Thymus (tissue), 11 donors: Measurements from ENCODE around the gene DVL3. TPM values are rescaled to one million over a fixed set of nuclear protein-coding genes. Genes with fewer than 3 reads are reported as not detected.

Experiments
- DNase-seq, 9 donors: peaks; one replicate each; pipeline ENCODE4 v3.0.0-alpha.2; 2013; ENCODE audit warnings: low spot score in 9 of 9, low read depth in 6 of 9, missing footprints in 1 of 9
- H3K27ac ChIP-seq, 2 donors: one replicate each; pipeline ENCODE4 v1.5.1; 2013; ENCODE audit warnings: control low read depth in 1 of 2, low read depth in 1 of 2, low read length in 1 of 2, mild to moderate bottlenecking in 1 of 2, moderate library complexity in 1 of 2
- H3K27me3 ChIP-seq, 2 donors: one replicate each; pipeline ENCODE4 v1.5.1; 2013; ENCODE audit warnings: low read length in 1 of 2; ENCODE audit not compliant: control insufficient read depth in 2 of 2, insufficient read depth in 1 of 2
- H3K36me3 ChIP-seq, 2 donors: one replicate each; pipeline ENCODE4 v1.5.1; 2013; ENCODE audit warnings: low read length in 1 of 2, mild to moderate bottlenecking in 1 of 2, moderate library complexity in 1 of 2; ENCODE audit not compliant: control insufficient read depth in 2 of 2, insufficient read depth in 2 of 2
- H3K4me1 ChIP-seq, 2 donors: one replicate each; pipeline ENCODE4 v1.5.1; 2013; ENCODE audit warnings: low read length in 2 of 2; ENCODE audit not compliant: control insufficient read depth in 2 of 2, insufficient read depth in 2 of 2
- H3K4me3 ChIP-seq, 2 donors: one replicate each; pipeline ENCODE4 v1.5.1; 2013; ENCODE audit warnings: low read length in 2 of 2, control low read depth in 1 of 2, mild to moderate bottlenecking in 1 of 2
- H3K9me3 ChIP-seq, 2 donors: one replicate each; pipeline ENCODE4 v1.5.1; 2013; ENCODE audit warnings: low read length in 1 of 2, mild to moderate bottlenecking in 1 of 2; ENCODE audit not compliant: control insufficient read depth in 2 of 2, insufficient read depth in 1 of 2
- WGBS: extraction: QIAGEN DNeasy Blood & Tissue Kit; methylation state at CpG from one replicate; pipeline ENCODE4 v1.1.7; 2013; 5-methylcytosine and 5-hydroxymethylcytosine counted together
- polyA plus RNA-seq: library from polyadenylated mRNA; stranded (reverse); fragments of 200-250 nt; gene quantifications from one replicate; pipeline ENCODE4 v1.2.3, GENCODE V29; 2013
- total RNA-seq: library from RNA; stranded (reverse); fragments of 120-200 nt; gene quantifications from one replicate; pipeline ENCODE4 v1.2.4, GENCODE V29; 2013
- donor health status: healthy.

The DVL3 gene
- total and polyA plus RNA-seq, 2 donors, result 12.0 to 26.0 TPM

GRCh38 chr3:184133840-184134745, 21.1 kb upstream of the DVL3 start:
- H3K36me3 ChIP-seq, result peaks cover 0 to 5% of the 10 kb centered on the region in 2 donors
- H3K4me3 ChIP-seq, result peak overlapping the region; percentile 89 to 99
- DNase-seq, result peak in 4 of 9 donors; percentile 15 to 66 (median 29)
- no peaks in the 10 kb centered on the region for H3K9me3 ChIP-seq
- peaks cover 16 to 21% of the 10 kb centered on the region in 2 donors for H3K4me1 ChIP-seq
- H3K27me3 ChIP-seq, result no peaks in the 10 kb centered on the region
- 3% methylated on average over 37 of the region's 37 CpGs for WGBS
- H3K27ac ChIP-seq, result peak overlapping the region; percentile 88 to 96

GRCh38 chr3:184134746-184135148, 20.4 kb upstream of the DVL3 start:
- H3K4me3 ChIP-seq, result peak overlapping the region; percentile 89 to 99
- peaks cover 16 to 21% of the 10 kb centered on the region in 2 donors for H3K4me1 ChIP-seq
- DNase-seq, result peak in 1 of 9 donors; percentile 53
- H3K36me3 ChIP-seq, result peaks cover 0 to 8% of the 10 kb centered on the region in 2 donors
- no peaks in the 10 kb centered on the region for H3K9me3 ChIP-seq
- peak overlapping the region; percentile 88 to 96 for H3K27ac ChIP-seq
- under 1% methylated on average over 21 of the region's 21 CpGs for WGBS
- H3K27me3 ChIP-seq, result no peaks in the 10 kb centered on the region

GRCh38 chr3:184135149-184135910, 19.8 kb upstream of the DVL3 start, which contains the start of gene EIF2B5:
Gene EIF2B5 (plus strand): TSS chr3:184135358. CDS start chr3:184135386, 28 bp downstream.
- DNase-seq, result peak; percentile 74 to 95 (median 87)
- WGBS, result under 1% methylated on average over 56 of the region's 56 CpGs
- peak within 1 kb of the TSS; percentile 88 to 96 for H3K27ac ChIP-seq

GRCh38 chr3:184135911-184136260, 19.3 kb upstream of the DVL3 start:
- DNase-seq, result no peak
- Histone ChIP-seq H3K4me1 (peaks cover 16 to 21% of the 10 kb centered on the region in 2 donors), H3K4me3 (peak overlapping the region; percentile 89 to 99), H3K27ac (peak overlapping the region; percentile 88 to 96), H3K9me3 (no peaks in the 10 kb centered on the region), H3K36me3 (peaks cover 6 to 19% of the 10 kb centered on the region in 2 donors), H3K27me3 (no peaks in the 10 kb centered on the region)
- WGBS, result 9% methylated on average over 9 of the region's 9 CpGs

More at GRCh38 chr3:184135149-184135910, 19.8 kb upstream of the DVL3 start, which contains the start of gene EIF2B5:
- H3K4me3 ChIP-seq, result peak within 1 kb of the TSS; percentile 89 to 99
- H3K27me3 ChIP-seq, result no peaks in the 10 kb centered on the region
- peaks cover 16 to 21% of the 10 kb centered on the region in 2 donors for H3K4me1 ChIP-seq
- H3K36me3 ChIP-seq, result peaks cover 3 to 14% of the 10 kb centered on the region in 2 donors
- H3K9me3 ChIP-seq, result no peaks in the 10 kb centered on the region

GRCh38 chr3:184140436-184140835, 14.7 kb upstream of the DVL3 start:
- DNase-seq, result no peak
- no peaks in the 10 kb centered on the region for H3K27me3 ChIP-seq
- WGBS, result 96% methylated on average over 10 of the region's 10 CpGs
- peaks cover 50 to 65% of the 10 kb centered on the region in 2 donors for H3K36me3 ChIP-seq
- H3K4me1 ChIP-seq, result peaks cover 13% of the 10 kb centered on the region in 2 donors
- no peak overlapping the region for H3K27ac ChIP-seq
- no peaks in the 10 kb centered on the region for H3K9me3 ChIP-seq
- H3K4me3 ChIP-seq, result no peak overlapping the region

GRCh38 chr3:184142199-184142598, 13.0 kb upstream of the DVL3 start:
- 97% methylated on average over 7 of the region's 7 CpGs for WGBS
- Histone ChIP-seq H3K4me3 (no peak overlapping the region), H3K4me1 (peaks cover under 1 to 2% of the 10 kb centered on the region in 2 donors), H3K27me3 (no peaks in the 10 kb centered on the region), H3K9me3 (no peaks in the 10 kb centered on the region), H3K36me3 (peaks cover 53 to 74% of the 10 kb centered on the region in 2 donors), H3K27ac (no peak overlapping the region)
- no peak for DNase-seq

GRCh38 chr3:184143327-184143726, 11.8 kb upstream of the DVL3 start:
- no peaks in the 10 kb centered on the region for H3K4me1 ChIP-seq
- no peak overlapping the region for H3K4me3 ChIP-seq
- 95% methylated on average over 3 of the region's 3 CpGs for WGBS
- H3K27me3 ChIP-seq, result no peaks in the 10 kb centered on the region
- no peak overlapping the region for H3K27ac ChIP-seq
- H3K36me3 ChIP-seq, result peaks cover 53 to 69% of the 10 kb centered on the region in 2 donors
- DNase-seq, result no peak
- H3K9me3 ChIP-seq, result no peaks in the 10 kb centered on the region

- Histone ChIP-seq H3K27me3 (no peaks in the 10 kb centered on the region), H3K9me3 (no peaks in the 10 kb centered on the region), H3K27ac (peak overlapping the region in 1 of 2 donors; percentile 5), H3K4me1 (no peaks in the 10 kb centered on the region), H3K36me3 (peaks cover 53 to 68% of the 10 kb centered on the region in 2 donors), H3K4me3 (no peak overlapping the region)
- WGBS, result 94% methylated on average over 5 of the region's 5 CpGs
- DNase-seq, result no peak
Measured at GRCh38 chr3:184144505-184144904, 10.7 kb upstream of the DVL3 start.
